ENCODE data around the gene CACNA1B. TPM values are rescaled to one million over a fixed set of nuclear protein-coding genes. Genes with fewer than 3 reads are reported as not detected.
"Not testable (repeated sequence)": the region's sequence is repeated elsewhere in the genome, so short reads cannot be mapped to it uniquely, and the experiment has no call there.

The CACNA1B gene
- total RNA-seq, 6 donors from 2014 or later, result 0.03 to 0.15 (median 0.03) TPM; not detected in 3

DNA sequence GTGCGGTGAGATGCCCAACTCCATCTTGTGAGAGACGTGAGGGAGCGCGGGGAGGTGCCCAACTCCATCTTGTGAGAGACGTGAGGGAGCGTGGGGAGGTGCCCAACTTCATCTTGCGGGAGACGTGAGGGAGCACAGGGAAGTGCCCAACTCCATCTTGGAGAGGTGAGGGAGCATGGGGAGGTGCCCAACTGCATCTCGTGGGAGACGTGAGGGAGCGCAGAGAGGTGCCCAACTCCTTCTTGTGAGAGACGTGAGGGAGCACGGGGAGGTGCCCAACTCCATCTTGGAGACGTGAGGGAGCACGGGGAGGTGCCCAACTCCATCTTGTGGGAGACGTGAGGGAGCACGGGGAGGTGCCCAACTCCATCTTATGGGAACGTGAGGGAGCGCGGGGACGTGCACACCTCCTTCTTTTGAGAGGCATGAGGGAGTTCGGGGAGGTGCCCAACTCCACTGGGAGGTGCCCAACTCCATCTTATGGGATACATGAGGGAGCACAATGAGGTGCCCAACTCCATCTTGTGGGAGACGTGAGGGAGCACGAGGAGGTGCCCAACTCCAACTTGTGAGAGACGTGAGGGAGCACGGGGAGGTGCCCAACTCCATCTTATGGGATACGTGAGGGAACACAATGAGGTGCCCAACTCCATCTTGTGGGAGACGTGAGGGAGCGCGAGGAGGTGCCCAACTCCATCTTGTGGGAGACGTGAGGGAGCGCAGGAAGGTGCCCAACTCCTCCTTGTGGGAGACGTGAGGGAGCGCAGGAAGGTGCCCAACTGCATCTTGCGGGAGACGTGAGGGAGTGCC, 235.4 kb downstream of the CACNA1B start:
- Histone ChIP-seq H3K36me3 (no peaks in the 10 kb centered on the region), H3K4me1 (no peaks in the 10 kb centered on the region), H3K4me3 (no peak overlapping the region), H3K27ac (no peak overlapping the region), H3K9me3 (no peaks in the 10 kb centered on the region), H3K27me3 (no peaks in the 10 kb centered on the region)
- ATAC-seq (ENCODE audit: low FRiP score in 2 of 2), result no peak
- DNase-seq, result no peak
- TF ChIP-seq CTCF (IDR thresholded peaks at IDR 0.05), result no peak
- no peak for TF ChIP-seq POLR2A (IDR thresholded peaks at IDR 0.05)
- no peak for TF ChIP-seq EP300 (IDR thresholded peaks at IDR 0.05)
- TF ChIP-seq POLR2AphosphoS5 (IDR thresholded peaks at IDR 0.05), result no peak
- WGBS, 2 donors, result 87% methylated on average over 36 of the region's 36 CpGs

DNA sequence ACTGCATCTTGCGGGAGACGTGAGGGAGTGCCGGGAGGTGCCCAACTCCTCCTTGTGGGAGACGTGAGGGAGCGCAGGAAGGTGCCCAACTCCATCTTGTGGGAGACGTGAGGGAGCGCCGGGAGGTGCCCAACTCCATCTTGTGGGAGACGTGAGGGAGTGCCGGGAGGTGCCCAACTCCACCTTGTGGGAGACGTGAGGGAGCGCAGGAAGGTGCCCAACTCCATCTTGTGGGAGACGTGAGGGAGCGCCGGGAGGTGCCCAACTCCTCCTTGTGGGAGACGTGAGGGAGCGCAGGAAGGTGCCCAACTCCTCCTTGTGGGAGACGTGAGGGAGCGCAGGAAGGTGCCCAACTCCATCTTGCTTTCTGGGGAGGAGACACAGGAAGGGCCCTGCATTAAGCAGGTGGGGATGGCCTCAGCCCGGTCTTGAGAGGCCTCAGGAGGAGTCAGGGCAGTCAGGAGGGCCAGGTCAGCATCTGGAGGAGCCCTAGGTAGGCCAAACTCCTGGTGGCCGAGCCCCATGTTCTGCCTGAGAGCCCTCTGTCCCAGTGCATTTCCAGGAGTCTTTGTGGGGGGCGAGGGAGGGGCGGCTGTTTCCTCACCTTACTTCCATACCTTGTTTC, 236.2 kb downstream of the CACNA1B start:
- H3K4me1 ChIP-seq; H3K36me3 ChIP-seq; ATAC-seq (ENCODE audit: low FRiP score in 2 of 2); H3K4me3 ChIP-seq; H3K27me3 ChIP-seq; H3K9me3 ChIP-seq; H3K27ac ChIP-seq: not testable (repeated sequence)
- peak; percentile 6 to 42 for DNase-seq
- WGBS, 2 donors, result 83 to 86% methylated on average over 16 to 23 of the region's 23 CpGs

- ATAC-seq (ENCODE audit: low FRiP score in 2 of 2) (no peak), DNase-seq (peak in 1 of 2 donors; percentile 6)
- Histone ChIP-seq H3K36me3 (no peaks in the 10 kb centered on the region), H3K27ac (no peak overlapping the region), H3K27me3 (no peaks in the 10 kb centered on the region), H3K4me1 (no peaks in the 10 kb centered on the region), H3K9me3 (no peaks in the 10 kb centered on the region), H3K4me3 (no peak overlapping the region)
- TF ChIP-seq POLR2AphosphoS5 (IDR thresholded peaks at IDR 0.05) (no peak), POLR2A (IDR thresholded peaks at IDR 0.05) (no peak), CTCF (IDR thresholded peaks at IDR 0.05) (no peak), EP300 (IDR thresholded peaks at IDR 0.05) (no peak)
- WGBS, 2 donors, result 83% methylated on average over 10 of the region's 10 CpGs
These were observed 237.1 kb downstream of the CACNA1B start for GRCh38 chr9:138114501-138115245.

DNA sequence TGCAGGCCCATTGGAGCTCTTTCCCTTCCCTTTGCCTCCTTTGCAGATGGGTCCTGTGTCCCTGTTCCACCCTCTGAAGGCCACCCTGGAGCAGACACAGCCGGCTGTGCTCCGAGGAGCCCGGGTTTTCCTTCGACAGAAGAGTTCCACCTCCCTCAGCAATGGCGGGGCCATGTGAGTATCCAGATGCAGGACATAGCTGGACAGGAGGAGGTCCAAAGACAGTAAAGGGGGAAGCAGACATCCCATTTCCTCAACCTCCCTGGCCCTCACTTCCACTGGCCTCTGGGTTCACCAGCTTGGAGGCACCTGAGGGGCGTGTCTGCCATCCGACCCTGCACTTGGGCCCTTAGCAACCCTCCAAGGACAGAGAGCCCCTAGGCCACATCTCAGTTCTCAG, 237.9 kb downstream of the CACNA1B start:
- DNase-seq, result peak; percentile 4 to 29
- 58 to 83% methylated on average over 2 to 7 of the region's 7 CpGs for WGBS, 2 donors

More for the DNA sequence above, 237.9 kb downstream of the CACNA1B start:
- Histone ChIP-seq H3K36me3 (no peaks in the 10 kb centered on the region), H3K4me1 (no peaks in the 10 kb centered on the region), H3K27me3 (no peaks in the 10 kb centered on the region), H3K9me3 (no peaks in the 10 kb centered on the region), H3K4me3 (no peak overlapping the region), H3K27ac (no peak overlapping the region)
- TF ChIP-seq CTCF (IDR thresholded peaks at IDR 0.05), result no peak
- no peak for TF ChIP-seq POLR2AphosphoS5 (IDR thresholded peaks at IDR 0.05)
- no peak for TF ChIP-seq EP300 (IDR thresholded peaks at IDR 0.05)
- no peak for TF ChIP-seq POLR2A (IDR thresholded peaks at IDR 0.05)
- no peak for ATAC-seq (ENCODE audit: low FRiP score in 2 of 2)

Data from upper lobe of left lung (tissue), 6 donors.